GM12875 (cell line): Measurements from ENCODE around the gene C14orf180.

ENCODE experiments used
- H3K4me3 ChIP-seq: one replicate; pipeline ENCODE4 v1.5.1; 2011; ENCODE audit warnings: low read depth, low read length, control low read depth
- CTCF ChIP-seq: IDR thresholded peaks from 2 replicates; pipeline ENCODE4 v1.5.1; 2011; ENCODE audit warnings: low read depth, mild to moderate bottlenecking, control low read depth, inconsistent platforms, low read length, moderate library complexity, borderline replicate concordance; ENCODE audit not compliant: insufficient read depth

Gene C14orf180

DNA sequence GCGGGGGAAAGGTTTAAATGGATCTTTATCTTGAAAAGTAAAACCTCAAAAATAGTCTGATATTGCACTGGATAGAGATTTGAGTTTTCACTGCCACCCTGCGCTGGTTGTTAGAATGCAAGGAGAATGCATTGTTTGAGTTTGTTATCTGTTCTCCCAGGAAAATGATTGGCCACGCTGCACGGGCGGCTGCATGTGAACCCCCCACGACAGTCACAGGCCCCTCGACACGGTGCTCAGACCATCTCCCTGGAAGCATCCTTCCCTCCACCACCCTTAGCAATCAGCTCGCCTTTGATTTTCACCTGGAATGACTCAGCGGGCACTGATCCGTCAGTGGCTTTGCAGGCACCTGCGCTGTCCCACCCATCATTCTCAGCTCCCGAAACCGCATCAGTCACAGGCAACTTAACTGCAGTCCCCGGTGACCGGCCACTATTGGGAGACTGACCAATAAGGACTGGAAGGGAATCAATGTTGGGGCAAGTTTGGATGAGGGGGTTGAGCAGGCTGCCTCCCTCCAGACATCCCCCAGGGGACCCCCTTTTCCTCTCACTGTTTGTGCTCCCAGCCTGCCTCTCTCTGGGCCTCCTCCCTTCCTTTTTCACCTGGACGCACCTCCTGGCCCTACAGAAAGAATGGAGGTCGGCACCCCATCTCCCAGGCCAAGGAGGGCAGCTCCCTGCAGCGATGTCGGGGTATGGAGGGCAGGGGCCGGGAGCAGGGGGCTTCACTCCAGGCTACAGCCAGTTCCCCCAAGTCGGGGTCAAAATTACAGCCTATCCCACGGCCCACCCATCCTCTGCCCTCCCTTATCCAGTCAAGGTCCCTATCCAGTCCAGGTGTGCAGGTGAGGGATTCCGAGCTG lies 28.5 kb upstream of the C14orf180 start:
- H3K4me3 ChIP-seq: no peak overlapping the region
- no peak for TF ChIP-seq CTCF

- TF ChIP-seq CTCF: no peak
- H3K4me3 ChIP-seq: no peak overlapping the region
Measured at GRCh38 chr14:104551851-104552737, 27.5 kb upstream of the C14orf180 start.

DNA sequence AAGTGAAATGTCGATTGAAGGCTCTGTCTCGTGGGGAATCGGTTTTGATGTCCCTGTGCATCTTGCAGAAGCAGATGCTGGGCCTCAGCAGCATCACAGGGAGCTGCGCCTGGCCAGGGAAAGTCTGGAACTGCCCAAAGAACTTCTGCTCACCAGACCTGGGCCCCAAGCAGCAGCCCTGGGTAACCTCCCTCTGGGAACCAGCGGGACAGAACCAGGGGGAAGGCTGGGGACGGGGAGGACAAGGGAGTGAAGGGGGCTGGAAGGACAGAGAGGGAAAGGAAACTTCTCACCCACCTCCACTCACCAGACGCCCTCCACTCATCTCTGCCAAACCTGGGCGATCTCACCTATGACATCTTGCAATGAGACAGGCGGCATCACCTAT lies 26.8 kb upstream of the C14orf180 start:
- H3K4me3 ChIP-seq: no peak overlapping the region
- TF ChIP-seq CTCF: no peak

- H3K4me3 ChIP-seq: no peak overlapping the region
- TF ChIP-seq CTCF: no peak
Measured at GRCh38 chr14:104553166-104554087, 26.1 kb upstream of the C14orf180 start.

DNA sequence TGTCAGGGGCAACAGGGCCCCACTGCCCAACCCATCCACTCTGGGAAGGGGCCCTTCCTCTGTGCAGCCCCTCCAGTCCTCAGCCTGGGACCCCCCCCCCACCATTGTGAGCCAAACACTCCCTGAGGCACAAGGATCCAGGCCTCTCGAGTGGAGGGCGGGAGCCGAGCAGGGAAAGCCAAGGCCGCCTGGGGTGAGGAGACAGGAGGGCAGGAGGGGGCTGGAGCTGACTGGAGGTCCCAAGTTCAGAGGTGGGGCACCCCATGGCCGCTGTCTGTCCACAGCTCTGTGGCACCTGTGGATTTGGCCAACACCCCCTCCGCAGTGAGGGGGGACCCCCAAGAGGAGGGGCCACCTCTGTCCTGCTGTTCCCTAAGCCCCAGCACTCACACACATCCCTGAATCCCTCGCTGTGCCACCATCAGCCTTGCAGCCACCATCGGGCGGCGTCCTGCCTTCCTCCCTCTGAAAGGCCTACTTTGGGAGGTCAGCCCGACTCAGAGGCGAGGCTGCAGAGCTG lies 25.4 kb upstream of the C14orf180 start:
- no peak for TF ChIP-seq CTCF
- no peak overlapping the region for H3K4me3 ChIP-seq

- no peak for TF ChIP-seq CTCF
Measured at GRCh38 chr14:104554608-104555429, 24.7 kb upstream of the C14orf180 start.

More at GRCh38 chr14:104554608-104555429, 24.7 kb upstream of the C14orf180 start:
- H3K4me3 ChIP-seq: no peak overlapping the region
